Fibroblast of pulmonary artery (primary cell): Measurements from ENCODE around the gene BCL11A.

ENCODE experiments used
- DNase-seq: peaks from one replicate; pipeline ENCODE4 v3.0.0-alpha.2; 2010; ENCODE audit warnings: low read depth
- H3K4me3 ChIP-seq: replicated peaks from 2 replicates; pipeline ENCODE4 v1.5.1; 2011; ENCODE audit warnings: low read depth, mild to moderate bottlenecking, control low read depth, low read length, moderate library complexity
- CTCF ChIP-seq: IDR thresholded peaks from 2 replicates; pipeline ENCODE4 v1.5.1; 2011; ENCODE audit warnings: mild to moderate bottlenecking, control low read depth, low read length, inconsistent platforms; ENCODE audit errors: missing control alignments

Gene BCL11A

DNA sequence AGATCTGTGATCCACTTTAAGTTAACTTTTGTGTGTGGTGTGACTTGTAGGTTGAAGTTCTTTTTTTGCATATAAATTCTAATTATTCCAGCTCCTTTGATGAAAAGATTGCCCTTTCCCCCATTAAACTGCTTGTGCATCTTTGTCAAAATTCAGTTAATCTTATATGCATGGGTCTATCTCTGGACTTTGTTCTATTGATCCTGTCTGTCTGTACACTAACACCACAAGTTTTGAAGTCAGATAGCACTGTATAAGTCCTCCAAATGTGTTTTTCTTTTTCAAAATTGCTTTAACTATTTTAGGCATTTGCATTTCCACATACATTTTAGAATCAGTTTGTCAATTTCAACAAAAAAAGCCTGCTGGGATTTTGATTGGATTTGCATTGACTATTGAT, 137.6 kb downstream of the BCL11A start:
- no peak overlapping the region for H3K4me3 ChIP-seq
- TF ChIP-seq CTCF = no peak
- DNase-seq = no peak

GRCh38 chr2:60414495-60415138, 138.8 kb downstream of the BCL11A start:
- no peak for TF ChIP-seq CTCF
- no peak overlapping the region for H3K4me3 ChIP-seq
- DNase-seq = peak; percentile 73

GRCh38 chr2:60413814-60414168, 139.7 kb downstream of the BCL11A start:
- no peak for DNase-seq
- TF ChIP-seq CTCF = no peak
- no peak overlapping the region for H3K4me3 ChIP-seq

- no peak for DNase-seq
- TF ChIP-seq CTCF = no peak
- no peak overlapping the region for H3K4me3 ChIP-seq
Observed at GRCh38 chr2:60413069-60413813, 140.2 kb downstream of the BCL11A start.

- DNase-seq = no peak
- no peak overlapping the region for H3K4me3 ChIP-seq
- TF ChIP-seq CTCF = no peak
Observed at GRCh38 chr2:60412620-60413019, 140.8 kb downstream of the BCL11A start.

- no peak for TF ChIP-seq CTCF
- H3K4me3 ChIP-seq = no peak overlapping the region
Observed at GRCh38 chr2:60412027-60412426, 141.4 kb downstream of the BCL11A start.

DNA sequence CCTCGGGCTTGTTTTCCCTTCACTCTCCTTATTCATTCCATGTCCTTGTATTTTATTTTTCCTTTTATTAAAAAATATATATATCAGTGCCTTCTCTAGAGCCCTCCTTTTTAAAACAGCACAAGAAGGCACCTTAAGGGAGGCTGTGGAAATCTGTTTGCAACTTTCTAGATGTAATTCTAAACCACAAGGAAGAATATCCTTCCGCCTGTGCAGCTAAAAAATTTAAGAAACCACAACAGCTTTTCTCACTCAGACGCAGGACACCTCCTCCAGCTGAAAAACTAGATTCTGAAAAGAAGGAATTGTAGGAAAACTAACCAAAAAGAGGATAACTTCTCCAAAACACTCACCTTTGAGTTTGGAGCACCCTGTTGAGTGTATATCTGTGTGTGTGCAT, 142.2 kb downstream of the BCL11A start:
- no peak overlapping the region for H3K4me3 ChIP-seq
- DNase-seq = no peak
- TF ChIP-seq CTCF = no peak

More at GRCh38 chr2:60412027-60412426, 141.4 kb downstream of the BCL11A start:
- no peak for DNase-seq
